ENCODE measurements around the gene PRKAA1.
"Not testable (repeated sequence)": the region's sequence is repeated elsewhere in the genome, so short reads cannot be mapped to it uniquely, and the experiment has no call there.

PRKAA1 gene

GRCh38 chr5:40779561-40779960 is 18.6 kb downstream of the PRKAA1 start:
- DNase-seq = no peak

GRCh38 chr5:40778133-40778532 is 20.0 kb downstream of the PRKAA1 start:
- no peak for DNase-seq

DNA sequence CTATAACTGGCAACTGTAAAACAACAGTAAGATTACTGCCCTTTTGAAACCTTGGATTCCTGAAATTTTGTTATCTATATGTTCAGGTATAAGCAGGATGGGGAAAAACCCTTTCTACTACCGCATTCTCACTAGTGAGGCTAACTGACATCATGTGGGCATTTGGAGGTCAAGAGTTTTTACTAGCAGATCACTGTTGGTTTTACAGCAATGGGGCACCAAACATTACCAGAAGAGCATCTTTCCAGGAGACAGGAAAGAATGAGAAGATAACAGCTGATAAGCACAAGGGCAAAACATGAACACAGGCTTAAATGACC is 21.6 kb downstream of the PRKAA1 start:
- no peak for DNase-seq

DNA sequence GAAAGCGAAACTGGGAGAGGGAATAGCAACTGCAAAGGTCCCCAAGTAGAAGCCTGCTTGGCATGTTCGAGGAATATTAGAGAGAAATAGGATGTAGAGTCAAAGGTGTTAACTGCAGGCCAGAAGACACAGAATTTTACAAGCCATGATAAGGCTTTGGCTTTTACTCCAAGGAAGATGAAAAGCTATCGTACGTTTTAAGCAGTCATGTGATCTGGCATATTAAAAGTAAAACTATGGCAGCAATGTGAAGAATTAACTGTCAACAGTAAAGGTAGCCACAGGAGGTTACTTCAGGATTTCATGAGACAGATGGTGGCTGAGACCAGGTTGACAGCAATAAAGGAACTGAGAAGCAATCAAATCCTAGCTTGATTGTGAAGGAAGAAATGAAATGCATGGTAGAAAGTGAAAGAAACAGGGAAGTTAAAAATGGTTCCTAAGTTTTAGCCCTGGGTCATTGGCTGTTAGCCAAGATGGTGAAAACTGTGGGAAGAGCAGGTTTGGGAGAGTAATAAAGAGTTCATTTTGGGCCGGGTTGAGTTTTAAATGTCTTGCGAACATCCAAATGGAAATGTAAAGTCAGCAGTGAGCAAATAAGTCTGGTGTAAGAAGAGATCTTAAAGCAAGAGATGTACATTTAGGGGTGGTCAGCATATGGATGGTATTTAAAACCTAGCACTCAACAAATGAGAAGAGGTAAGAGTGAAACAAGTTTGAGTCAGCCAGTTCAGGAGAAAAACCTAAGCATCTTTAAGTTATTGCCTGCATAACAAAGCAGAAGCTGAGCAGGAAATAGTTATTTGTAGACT is 22.1 kb downstream of the PRKAA1 start:
- no peak for DNase-seq

DNA sequence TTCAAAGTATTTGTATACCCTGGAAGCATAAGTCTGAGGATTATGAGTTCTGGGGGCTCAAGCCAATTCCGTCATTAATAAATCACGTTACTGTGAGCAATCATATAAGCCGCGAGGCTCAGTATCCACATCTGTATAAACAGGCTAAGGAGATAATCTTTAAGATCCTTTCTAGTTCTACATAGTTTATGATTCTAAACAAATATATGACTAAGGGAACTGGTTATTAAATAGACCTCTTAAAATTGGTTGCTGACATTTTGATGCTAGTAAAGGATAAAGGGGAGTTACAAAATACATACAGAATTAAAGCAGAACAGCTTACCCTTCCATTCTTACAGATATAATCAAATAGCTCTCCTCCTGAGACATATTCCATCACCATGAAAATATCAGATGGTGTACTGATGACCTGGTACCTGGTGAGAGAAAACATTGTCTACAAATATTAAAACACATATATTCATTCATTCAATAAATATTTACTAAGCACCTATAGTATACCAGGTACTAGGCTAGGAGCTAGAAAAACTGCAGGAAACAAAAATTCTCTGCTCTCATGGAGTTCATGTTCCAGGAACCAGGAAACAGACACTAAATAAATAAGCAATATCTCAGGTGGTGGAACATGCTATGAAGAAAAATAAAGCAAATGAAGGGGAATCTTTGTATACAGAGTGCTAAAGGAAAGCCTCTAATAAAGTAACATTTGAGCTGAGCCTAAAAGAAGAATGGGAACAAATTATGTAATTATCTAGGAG is 22.9 kb downstream of the PRKAA1 start:
- DNase-seq = no peak

- no peak for DNase-seq
Measured at GRCh38 chr5:40774623-40775022, 23.6 kb downstream of the PRKAA1 start.

GRCh38 chr5:40770764-40771163 is 27.4 kb downstream of the PRKAA1 start:
- DNase-seq = no peak

DNA sequence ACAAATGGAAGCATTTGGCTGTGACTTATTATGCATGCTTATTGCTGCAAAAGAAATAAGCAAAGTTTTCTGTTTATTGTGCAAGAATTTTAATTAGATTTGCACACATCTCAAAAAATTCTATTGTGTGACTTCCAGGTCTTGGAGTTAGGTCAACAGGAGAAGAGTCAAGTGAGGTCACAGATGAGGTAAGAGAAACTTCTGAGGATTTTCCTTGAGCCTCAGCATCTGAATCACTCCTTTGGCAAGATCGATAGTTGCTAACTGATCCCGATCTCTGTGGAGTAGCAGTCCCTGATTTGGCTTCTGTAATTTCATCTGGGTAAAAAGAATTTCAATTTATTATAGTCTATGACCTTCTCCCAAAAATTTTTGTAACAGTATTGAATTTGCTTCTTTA is 35.5 kb downstream of the PRKAA1 start:
- DNase-seq = no peak

- DNase-seq = no peak
Measured at GRCh38 chr5:40757400-40757799, 40.8 kb downstream of the PRKAA1 start.

DNA sequence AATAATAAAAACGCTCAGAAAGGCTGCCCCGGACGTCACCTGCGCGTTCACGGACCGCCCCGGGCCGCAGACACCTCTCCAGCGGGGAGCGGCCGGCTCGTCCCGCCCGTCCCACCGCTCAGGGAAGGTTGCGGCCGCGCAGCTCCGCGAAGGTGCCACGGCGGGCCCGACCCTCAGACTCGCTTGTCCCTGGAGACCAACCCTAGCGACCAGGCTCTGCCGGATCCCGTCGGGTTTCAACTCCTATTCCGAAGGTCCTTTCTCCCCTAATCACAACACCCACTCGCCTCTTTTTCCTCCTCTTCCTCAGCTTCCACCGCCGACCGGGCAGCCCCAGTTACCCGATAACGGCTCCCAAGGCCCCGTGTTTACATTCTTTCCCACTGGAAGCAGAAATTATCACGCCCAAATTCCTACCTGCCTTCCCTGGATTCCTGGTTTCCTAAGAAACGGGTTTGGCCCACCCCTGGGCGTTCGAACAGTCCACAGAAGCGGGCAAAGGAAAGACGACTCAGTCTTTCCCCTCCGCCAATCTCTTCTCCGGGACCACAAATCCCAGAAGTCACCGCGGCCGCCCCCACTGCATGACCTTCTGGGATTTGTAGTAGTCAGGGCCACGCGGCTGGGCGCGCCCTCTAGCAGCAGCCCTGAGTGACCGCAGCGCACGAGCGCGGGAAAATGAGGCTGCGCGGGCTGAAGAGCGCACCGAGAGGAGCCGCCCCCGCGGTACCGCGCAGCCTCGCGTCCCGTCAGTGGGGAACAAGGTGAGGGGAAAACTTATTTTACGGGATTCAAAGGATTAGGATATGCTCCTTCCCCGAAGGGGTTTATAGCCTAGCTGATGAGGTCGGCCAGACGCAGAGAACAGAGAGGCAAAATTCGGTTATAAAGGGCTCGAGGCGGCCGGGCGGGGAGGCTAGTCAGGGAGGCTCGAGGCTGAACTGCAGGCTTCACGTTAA is 42.5 kb downstream of the PRKAA1 start, which contains the start of gene TTC33:
TSS of gene TTC33 (minus strand) at position 555 of the 959 bp plus-strand sequence. CDS start 8,943 bp downstream, outside the sequence.
- DNase-seq = peak; percentile 94

- peak; percentile 78 for DNase-seq
Measured at GRCh38 chr5:40755093-40755406, 43.1 kb downstream of the PRKAA1 start.

DNA sequence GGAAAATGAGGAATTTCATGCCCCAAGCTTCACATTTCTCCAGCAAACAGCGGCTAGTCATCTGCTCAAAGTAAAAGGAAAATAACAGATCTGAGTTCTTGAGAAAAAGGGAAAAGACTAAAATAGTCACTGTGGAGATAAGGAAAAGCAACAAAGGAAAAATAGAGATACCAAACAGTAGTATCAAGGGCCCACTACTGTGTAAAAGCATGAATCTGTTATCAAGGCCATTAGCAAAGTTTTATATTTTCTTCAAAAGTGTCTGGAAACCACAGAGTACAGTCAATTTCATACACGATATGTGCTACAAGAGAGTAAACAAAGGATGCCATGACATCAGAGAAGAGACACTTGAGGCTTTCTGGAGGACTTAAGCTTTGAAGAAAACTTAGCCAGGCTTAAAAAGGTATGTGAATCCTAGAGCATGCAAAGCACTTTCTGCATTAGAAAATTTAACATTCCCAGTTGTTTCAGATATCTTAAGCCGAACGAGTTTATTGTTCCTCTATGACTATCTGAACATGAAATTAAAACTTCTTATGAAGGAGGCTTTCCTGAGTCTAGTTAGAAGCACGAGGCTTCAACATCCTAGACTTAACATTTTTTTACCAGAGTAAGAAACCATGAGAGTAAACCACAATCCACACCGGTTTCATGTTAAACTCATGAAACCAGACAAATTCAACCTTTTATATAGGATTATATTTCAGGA is 43.6 kb downstream of the PRKAA1 start:
- DNase-seq = peak; percentile 56

- DNase-seq = no peak
Measured at GRCh38 chr5:40746703-40747102, 51.5 kb downstream of the PRKAA1 start.

- DNase-seq = no peak
Measured at GRCh38 chr5:40743771-40744170, 54.4 kb downstream of the PRKAA1 start.

DNA sequence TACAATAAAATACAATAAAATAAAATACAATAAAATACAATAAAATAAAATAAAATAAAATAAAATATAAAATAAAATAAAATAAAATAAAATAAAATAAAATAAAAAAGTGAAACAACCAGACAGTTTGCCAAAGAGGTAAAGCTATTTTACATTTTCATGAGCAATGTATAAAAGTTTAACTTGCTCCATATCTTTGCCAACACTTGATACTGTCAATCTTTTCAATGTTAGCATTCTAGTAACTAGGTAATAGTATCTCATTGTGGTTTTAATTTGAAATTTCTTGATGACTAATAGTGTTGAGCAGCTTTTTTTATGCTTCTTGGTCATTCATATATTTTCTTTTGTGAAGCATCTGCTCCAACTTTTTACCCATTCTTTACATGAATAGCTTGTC is 59.7 kb downstream of the PRKAA1 start:
- DNase-seq = no peak

DNA sequence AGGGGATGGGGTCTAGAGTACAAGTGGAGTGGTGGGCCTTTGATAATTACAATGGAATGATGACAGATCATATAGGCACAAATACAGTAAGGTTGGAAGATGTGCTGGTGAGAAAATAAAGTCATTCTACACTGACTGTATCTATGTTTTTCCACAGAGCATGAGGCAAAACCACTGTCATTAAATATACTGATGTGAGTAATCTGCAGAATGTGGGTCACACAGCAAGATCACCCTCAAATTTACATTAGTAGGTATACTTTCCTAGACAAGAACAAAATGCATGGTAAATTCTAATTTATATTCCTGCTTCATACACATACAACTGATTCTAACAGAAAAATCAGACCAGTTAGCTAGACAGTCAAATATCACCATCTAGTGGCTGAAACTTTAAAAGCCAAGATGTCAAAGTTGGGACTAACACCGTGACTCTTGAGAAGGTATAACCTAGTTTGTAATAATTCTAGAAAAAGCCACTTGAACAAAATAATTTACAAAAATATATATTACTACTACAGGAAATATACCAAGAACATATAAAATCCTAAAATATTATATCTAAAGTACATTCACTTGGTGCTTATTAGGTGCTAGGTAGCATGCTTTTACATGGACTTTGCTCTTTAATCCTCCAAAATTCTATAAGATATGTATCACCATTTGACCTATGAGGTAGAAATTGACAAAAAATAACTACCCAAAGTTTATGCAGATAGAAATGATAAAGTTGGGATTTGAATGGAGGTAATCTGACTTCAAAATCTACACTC is 61.9 kb downstream of the PRKAA1 start:
- peak; percentile 75 for DNase-seq

DNA sequence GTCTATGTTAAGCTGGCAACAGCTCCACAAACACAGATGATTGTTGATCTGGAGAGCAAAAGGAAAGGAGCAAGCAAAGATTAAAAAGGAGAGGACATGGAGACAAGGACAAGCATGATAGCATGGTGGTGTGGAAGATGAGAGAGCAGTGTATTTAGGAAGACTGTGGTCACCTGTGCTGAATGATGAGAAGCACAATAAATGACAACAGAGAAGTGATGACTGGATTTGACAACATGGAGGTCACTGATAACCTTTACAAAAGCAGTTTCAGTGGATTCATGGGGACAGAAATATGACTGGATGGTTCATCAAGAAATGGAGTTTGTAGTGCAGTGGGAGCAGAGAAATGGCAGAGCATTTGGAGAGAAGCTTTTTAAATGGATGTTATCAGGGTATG is 62.6 kb downstream of the PRKAA1 start:
- DNase-seq = no peak

- DNase-seq = no peak
Measured at GRCh38 chr5:40734986-40735385, 63.2 kb downstream of the PRKAA1 start.

DNA sequence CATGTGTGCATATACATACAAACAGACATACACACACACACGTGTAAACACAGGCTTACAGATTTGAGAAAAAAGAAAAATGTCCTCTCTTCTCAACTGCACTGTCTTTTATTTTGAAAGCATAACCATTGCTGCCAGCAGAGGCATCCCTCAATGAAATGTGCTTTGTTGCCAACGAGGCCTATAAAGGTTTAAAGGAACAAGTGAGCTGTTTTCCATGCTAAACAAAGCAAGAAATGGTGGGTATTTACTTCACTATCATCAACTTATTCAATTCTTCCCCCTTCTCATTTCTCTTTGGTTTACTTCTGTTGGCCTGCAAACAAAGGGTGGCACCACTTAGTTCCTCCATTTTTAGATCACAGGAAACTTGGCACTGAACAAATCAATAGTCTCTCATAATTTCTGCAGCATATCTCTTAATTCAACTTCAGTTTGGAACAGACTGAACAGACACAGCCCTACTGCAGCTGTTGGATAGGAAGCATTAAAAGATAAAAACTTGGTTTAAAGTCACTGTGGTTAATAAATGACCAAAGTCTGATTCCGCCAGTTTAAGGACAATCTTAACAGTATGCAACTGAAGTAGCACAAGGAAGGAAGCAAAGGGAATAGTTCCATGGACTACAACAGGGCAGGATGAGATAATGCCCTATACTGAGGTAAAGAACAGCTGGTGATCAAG is 64.2 kb downstream of the PRKAA1 start:
- no peak for DNase-seq

GRCh38 chr5:40733434-40733833 is 64.7 kb downstream of the PRKAA1 start:
- no peak for DNase-seq

- DNase-seq = not testable (repeated sequence)
Measured at GRCh38 chr5:40722497-40722911, 75.7 kb downstream of the PRKAA1 start.
